Suppressor macrophage treated with lipopolysaccharide for 1 hour (primary cell): ENCODE measurements around the gene ASRGL1.
A peak's percentile ranks its signal among the peaks of the same experiment; 100 is the strongest.

Experiments used
- DNase-seq, 3 donors: peaks; one replicate each; pipeline ENCODE4 v3.0.0-alpha.2; 2020 to 2022

The ASRGL1 gene

DNA sequence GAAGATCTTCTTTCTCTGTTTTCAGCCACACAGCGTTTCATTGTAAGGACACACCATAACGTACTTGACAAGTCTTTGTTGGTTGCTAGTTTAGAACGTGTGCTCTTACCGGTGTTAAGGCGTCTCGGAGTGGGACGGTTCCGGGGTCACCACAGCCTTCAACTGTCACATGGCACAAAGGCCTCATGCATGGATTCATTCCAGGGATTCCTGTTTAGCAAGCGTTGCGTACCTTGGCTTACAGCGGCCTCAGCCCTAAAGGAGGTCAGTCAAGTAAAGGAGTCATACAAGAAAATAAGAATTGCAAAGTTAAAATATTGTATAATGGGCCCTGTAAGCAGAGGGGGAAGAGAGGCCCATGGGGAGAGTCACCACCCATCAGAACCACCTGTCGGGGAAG is 79.3 kb downstream of the ASRGL1 start:
- DNase-seq, result no peak

DNA sequence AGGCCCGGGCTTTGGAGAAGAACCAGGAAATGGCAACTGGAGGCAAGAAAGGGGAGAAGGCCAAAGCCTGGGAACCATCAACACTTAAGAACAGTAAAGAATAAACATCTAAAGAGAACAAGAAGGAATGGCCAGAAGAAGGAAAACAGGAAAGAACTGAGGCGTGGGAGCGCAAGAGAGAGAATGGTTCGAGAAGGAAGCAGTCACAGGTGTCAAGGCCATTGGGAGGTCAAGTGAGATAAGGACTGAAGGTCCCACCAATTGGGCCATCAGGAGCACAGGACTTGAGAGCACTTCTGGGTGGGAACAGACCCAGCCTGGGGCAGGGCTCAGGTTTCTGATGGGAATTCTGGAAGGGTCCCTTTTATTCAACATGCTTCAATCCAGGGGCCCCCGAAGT is 80.9 kb downstream of the ASRGL1 start:
- no peak for DNase-seq

DNA sequence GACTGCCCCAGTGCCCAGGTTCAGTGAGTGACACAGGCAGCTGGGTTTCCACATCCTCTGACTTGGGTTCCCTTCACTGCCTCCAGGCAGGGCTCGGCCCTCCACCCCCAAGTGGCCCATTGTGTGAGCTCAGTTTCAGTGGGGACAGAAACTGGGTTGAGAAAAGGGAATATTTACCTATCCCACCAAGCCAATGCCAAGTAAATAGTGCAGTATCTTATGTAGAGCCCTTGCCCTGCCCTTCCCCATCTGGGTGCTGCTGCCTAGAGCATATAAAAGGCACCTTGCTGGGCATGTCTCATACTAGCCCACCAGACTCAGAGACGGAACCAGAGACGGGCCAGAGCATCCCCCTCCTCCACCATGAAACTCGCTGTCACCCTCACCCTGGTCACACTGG is 81.5 kb downstream of the ASRGL1 start, which contains the start of gene SCGB1A1:
Gene SCGB1A1 (plus strand): TSS at position 301 of the 400 bp plus-strand sequence. CDS start 63 bp downstream, at position 364.
- DNase-seq, result no peak

DNA sequence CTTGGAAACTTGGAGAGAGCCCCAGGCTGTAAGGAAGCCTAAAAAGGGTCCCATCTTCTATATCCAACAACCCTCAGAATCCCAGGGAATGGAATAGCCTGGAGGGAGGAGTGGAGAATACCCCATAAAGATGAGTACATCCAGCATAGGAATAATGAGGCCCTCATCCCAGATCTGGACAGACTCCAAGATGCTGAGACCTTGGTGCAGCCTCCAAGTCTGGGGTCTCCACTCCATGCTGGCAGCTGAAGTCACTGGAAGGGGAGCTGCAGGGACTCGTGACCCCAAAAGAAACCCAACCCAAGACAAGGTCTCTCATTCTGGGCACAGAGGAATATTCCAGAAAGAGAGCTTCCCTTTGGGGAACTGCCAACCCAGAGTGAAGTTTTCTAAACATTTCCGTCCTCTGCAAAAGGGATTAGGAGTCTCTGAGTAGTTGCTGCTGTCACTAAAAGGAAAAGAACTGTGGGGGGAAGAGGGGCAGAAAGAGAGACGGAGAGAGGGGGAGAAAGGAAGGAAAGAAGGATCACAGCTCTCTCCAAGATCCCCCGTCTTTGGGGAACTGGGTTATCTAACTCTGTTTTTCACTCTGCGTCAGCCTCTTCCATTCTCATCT is 82.2 kb downstream of the ASRGL1 start:
- no peak for DNase-seq

DNA sequence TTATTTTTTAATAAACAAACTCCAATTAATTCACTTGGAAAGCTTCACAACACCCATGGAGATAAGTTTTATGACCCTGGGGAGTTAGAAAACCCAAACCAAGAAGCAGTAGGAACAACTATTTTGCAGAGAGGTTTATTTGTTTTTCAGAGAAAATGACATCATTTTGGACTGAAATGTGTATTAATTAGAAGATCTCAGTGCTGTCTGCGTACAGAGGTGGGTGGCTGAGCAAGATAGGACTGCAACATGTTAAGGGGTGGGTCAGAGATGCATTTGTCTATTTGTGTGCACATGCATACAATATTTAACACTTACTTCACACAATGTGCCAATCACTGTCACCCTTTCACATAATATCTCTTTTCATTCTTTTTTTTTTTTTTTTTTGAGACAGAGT is 82.7 kb downstream of the ASRGL1 start:
- DNase-seq, result no peak

DNA sequence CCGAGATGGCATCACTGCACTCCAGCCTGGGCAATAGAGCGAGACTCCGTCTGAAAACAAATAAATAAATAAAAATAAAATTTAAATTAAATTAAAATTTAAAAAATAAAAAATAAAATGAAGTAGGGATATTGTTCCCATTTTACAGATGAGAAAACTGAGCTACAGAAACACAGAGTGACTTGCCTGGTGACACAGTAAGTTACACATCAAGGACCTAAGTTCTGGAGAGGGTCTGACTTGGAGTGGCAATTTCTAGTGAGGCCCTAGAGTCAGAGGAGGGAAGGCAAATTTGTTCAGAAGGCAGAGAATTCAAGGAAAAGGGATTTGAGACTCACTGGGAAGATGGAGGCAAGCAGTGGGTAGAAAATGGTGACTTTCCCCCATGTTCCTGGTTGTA is 83.6 kb downstream of the ASRGL1 start:
- DNase-seq, result no peak

DNA sequence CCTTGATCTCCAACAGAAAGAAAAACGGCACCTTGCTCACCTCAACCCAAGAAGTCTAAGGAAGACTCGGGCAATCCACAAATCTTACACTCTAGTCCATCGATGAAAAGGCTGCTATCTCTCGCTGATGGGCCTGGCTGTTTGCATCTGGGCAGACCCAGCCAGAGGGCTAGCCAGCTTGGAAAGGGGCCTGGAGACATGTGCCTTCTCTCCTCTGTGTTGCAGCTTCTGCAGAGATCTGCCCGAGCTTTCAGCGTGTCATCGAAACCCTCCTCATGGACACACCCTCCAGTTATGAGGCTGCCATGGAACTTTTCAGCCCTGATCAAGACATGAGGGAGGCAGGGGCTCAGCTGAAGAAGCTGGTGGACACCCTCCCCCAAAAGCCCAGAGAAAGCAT is 84.7 kb downstream of the ASRGL1 start:
- no peak for DNase-seq

DNA sequence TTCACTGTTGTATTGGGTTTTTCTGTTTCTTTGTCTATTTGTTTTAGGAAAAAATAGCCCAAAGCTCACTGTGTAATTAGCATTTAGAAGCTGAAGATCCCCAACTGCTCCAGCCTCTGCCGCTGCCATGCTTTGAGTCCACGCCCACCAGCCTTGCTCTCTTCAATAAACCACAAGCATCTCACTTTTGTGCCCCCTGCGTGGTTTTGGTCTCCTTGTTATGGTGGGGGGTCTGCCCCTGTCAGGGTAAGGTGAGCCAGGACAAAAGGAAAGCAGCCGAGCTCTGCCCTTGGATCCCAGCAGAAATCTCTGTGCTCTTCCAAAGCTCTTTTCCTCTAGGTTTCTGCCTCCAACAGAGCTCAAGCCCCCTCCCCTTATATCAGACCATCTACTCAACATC is 85.8 kb downstream of the ASRGL1 start:
- no peak for DNase-seq

DNA sequence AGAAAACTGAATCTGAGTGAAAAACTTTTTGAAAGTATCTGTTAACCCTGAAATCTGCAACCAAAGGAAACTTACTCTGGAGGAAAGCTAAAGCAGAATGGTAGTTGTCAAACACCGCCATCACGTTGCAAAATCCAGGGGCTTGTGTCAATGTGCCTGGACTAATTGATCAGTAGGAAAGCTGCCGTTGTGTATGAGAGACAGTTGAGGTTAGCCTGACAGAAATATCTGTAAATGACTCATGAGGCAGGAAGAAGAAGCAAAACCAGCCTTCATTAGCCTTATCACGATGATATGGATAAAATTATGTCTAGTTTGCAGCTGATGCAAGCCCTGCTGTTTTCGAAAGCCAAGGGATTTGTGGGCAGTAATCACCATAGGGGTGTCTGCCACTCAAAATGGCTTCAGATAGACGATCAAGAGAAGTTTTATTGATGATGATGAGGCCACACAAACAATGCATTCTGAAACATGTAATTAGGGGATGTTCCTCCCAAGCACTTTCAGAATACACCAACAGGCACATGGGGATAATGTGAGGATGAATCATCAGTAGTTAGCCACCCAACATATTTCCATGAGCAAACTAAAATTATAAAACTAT is 90.5 kb downstream of the ASRGL1 start:
- peak; percentile 76 to 89 (median 89) for DNase-seq

DNA sequence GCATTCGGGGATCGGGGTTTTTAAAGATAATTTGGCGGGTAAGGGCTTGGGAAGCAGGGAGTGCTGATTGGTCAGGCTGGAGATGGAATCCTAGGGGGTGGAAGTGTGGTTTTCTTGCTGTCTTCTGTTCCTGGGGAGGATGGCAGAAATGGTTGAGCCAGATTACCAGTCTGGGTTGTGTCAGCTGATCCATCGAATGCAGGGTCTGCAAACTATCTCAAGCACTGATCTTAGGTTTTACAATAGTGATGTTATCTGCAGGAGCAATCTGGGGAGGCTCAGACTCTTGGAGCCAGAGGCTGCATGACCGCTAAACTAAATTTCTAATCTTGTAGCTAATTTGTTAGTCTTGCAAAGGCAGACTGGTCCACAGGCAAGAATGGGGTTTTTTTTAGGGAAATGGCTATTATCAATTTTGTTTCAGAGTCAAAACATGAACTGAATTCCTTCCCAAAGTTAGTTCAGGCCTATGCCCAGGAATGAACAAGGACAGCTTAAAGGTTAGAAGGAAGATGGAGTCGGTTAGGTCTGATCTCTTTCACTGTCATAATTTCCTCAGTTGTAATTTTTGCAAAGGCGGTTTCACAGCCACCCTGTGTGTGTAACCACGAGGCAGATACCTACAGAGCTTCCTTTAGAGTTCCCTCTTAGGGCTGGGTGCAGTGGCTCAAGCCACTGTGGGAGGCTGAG is 91.8 kb downstream of the ASRGL1 start:
- DNase-seq, result peak in 2 of 3 donors; percentile 35 to 37

DNA sequence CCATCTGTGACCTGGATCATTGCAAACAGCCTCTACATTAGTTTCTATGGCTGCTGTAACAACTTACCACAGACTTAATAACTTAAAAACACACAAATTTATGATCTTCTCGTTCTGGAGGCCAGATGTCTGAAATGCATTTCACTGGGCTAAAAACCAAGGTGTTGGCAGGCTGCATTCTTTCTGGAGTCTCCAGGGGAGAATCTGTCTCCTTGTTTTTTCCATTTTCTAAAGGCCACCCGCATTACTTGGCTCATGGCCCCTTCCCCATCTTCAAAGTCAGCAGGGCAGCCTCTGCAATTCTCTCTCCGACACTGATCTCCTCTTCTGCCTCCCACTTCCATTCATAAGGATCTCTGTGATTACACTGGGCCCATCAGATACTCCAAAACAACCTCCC is 93.2 kb downstream of the ASRGL1 start:
- no peak for DNase-seq

DNA sequence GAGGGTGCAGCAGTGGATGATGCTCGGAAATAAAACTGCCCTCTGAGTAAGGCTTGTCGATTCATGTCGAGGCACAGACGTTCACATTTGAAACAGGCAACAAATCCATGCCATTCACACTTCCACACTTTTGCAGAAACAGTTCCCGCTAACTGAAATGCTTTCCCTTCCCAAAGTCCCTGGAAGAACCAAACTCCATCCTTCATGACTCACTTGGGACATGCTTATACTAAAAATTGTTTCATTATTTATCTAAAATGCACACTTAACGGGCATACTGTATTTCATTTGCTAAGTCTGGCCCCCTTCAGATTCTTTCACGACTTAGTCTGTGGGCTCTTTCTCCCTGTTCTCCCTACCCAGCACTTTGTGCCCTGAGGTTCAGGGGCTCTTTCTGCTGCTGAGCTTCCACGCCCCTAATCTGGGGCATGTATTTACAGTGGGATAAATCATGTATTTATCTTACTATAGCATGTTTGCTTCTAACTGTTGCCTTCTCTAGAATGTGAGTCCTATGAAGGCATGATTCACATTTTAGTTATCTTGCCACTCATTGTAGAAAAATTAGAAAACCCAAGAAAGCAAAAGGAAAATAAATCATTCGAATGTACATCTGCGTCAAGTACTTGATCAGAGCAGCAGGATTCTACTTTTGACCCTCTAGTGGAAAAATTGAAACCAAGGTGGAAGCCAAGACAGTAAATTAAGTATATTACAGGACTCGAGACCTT is 94.1 kb downstream of the ASRGL1 start:
- DNase-seq, result no peak

DNA sequence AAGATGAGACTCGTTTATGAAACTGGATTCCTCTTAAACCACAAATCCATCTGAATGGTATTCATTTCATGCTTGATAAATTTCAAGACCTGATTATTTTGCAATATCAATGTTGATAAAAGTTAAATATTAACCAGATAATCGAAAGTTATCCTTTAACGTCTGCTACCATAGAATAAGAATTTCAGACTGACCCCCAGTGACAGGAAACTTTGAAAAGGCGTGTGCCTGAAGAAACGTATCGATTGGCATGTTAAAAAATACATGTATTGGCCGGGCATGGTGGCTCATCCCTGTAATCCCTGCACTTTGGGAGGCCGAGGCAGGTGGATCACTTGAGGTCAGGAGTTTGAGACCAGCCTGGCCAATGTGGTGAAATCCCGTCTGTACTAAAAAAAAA is 95.4 kb downstream of the ASRGL1 start:
- no peak for DNase-seq

DNA sequence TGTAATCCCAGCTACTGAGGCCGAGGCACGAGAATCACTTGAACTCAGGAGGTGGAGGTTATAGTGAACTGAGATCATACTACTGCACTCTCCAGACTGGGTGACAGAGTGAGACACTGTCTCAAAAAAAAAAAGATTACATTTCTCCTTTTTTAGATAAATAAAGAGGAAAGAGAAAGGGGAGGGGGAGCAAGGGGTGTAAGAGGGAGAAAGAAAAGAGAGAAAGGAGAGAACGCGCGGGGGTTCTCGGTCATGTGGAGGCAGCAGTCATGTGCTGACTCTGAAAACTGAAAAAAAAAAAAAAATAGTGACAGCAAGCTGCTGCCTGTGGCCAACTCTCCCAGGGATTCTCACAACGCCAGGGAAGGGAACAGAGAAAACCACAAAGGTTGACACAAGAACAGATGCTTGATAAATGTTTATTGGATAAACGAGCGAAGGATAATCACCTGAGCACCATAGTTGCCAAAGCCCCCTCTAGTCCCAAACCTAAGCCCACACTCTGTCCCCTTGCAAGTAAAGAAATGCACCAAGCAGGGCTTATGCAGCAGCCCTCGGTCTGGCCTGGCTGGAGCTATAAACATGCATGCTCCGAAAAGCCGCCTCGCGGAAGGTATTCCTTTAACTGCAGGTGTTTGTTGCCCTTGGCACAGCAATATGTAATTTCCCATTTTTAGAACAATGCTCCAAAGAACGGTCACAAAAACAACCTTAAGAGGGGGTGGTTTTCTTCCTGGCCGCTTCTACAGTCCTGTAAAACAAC is 96.1 kb downstream of the ASRGL1 start:
- peak; percentile 47 to 52 (median 51) for DNase-seq

DNA sequence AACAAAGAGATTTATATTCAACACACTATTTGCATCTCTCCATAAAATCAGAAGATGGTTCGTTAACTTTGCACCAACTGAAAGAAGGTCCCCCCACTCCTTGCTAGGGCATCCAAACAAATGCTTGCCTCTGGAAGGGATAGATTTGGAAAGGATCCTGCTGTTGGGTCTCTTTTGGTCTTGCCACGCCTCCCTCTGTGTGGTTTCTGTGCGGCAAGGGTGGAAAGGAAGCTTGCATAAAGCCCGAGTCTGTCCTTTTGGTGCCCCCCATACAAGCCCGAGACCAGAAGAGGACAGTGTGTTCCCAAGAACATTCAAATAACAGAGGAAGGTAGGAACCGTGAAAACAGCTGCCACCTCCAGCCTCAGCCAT is 96.6 kb downstream of the ASRGL1 start:
- DNase-seq, result no peak

DNA sequence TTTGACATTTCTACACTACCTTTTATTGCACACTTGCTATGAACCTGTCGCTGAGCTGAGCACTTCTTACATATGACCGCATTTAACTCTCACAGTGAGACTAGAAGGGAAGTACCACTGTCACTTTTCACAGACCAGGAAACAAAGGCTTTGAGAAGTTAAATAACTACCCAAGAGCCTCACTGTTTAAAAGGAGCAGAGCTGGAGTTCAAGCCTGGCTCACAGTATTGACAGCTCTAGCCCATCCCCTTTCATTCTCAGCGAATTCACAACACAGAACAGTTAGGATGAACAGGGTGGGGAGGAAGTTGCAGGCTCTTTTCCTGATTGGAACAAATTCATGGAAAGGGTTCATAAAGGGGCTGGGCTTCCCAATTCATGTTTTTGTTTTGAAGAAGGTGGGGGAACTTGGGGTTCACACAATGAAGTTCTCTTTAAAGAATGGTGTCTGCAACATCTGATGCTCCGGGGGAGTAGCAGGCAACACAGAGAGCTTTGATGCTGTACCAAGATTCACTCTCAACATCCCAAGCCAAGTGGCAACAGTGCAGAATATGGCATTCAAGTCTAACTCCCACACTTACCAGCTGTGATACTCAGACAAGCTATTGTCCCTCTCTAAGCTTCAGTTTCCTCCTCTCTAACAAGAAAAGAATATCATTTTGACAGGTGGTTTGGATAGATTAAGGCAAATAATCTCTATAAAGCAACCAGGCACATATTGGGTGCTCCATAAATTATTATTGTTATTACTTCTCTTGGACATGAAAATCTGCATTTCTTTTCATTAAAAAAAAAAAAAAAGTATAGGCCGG is 98.8 kb downstream of the ASRGL1 start:
- peak; percentile 32 to 59 (median 51) for DNase-seq

DNA sequence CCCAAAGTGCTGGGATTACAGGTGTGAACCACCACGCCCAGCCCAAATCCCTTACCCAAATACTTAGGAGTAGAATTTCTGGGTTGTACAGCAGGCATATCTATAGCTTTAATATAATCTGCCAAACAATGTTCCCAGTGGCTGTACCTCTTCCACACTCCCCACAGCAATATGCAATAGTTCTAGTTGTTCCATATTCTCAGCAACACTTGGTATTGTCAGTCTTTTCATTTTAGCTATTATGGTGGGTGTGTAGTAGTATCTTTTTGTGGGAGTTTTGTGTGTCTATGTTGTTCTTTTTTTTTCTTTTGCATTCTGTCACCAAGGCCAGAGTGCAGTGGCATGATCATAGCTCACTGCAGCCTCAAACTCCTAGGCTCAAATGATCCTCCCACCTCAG is 100.4 kb downstream of the ASRGL1 start:
- no peak for DNase-seq

DNA sequence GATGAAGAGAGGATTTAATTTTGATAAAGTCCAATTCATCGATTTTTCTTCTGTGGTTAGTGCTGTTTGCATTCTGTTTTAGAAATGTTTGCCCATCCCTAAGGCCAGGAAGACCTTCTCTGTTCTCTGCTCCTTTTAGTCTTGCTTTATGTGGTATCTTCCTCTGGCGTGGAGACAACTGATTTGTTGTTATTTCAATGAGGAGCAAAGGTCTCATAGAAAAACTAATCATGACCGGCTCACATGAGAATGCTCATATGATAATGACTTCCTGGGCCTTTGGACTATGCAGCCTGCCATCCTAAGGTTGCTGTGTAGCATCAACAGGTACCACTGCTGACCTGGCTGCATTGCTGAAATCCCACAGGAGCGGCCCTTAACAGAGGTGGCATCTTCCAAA is 101.4 kb downstream of the ASRGL1 start:
- no peak for DNase-seq

DNA sequence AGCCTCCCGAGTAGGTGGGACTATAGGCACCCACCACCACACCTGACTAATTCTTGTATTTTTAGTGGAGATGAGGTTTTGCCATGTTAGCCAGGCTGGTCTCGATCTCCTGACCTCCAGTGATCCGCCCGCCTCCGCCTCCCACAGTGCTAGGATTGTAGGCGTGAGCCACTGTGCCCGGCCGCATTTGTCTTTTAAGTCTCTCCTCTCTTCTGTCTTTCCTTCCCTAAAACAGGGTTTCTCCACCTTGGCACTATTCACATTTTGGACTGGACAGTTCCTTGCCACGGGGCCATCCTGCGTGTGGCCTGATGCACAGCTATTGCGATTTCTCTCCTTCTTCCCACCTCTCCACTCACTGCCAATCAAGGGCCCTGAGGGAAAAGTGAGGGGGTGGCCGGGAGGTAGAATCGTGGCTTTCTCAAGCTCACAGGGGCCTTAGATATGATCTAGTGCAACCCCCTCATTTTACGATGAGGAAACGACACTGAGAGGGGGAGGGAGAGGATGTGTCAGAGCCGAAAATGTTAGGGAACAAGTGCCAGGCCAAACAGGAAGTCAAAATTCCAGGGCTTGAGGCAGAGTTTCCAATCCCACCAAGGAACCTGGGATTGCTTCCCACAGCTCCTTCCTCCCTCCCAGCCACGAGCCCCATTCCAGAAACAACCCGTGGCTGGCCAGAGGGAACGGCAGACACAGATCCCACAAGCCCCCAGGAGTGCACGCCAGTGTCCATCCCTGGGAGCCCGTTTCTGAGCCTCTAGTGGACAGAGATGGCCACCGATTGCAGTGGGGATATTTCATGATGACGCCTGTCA is 102.7 kb downstream of the ASRGL1 start:
- peak; percentile 80 to 82 (median 82) for DNase-seq
